ENCODE data around the gene OSBP2.

The OSBP2 gene

GRCh38 chr22:30926706-30927105 lies 232.0 kb downstream of the OSBP2 start:
- TF ChIP-seq PATZ1 (CRISPR knock-in tag; IDR thresholded peaks at IDR 0.05; ENCODE audit: borderline replicate concordance): no peak
- no peak for TF ChIP-seq ESRRG (CRISPR knock-in tag; IDR thresholded peaks at IDR 0.05)
- no peak for TF ChIP-seq PPARA (CRISPR knock-in tag; IDR thresholded peaks at IDR 0.05; ENCODE audit: borderline replicate concordance)
- TF ChIP-seq ZNF70 (CRISPR knock-in tag; IDR thresholded peaks at IDR 0.05): no peak
- no peak for TF ChIP-seq ZFP3 (CRISPR knock-in tag; IDR thresholded peaks at IDR 0.05)
- ATAC-seq: no peak

DNA sequence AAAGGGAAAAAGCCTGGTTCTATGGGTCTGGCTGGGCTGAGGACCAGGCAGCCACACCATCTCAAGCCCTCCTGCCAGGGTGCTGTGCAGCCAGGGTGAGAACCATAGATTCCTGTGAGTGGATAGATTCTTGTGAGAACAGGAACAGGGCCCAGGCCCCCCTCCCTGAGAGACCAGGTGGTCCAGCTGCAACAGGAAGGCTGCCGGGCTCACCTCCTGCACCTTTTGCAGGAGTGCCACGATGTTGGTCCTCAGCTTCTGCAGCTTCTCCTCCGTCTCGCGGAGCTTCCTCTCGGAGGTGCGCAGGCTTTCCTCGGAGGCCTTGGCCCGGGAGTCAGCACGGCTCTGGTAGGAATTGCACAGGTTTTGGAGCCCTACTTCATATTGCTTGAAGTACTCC lies 233.1 kb downstream of the OSBP2 start:
- no peak for ATAC-seq
- TF ChIP-seq TOX (CRISPR knock-in tag; IDR thresholded peaks at IDR 0.05; ENCODE audit: borderline replicate concordance) (no peak), ARNTL (CRISPR knock-in tag; IDR thresholded peaks at IDR 0.05; ENCODE audit: borderline replicate concordance, low read depth) (no peak), GLIS3 (CRISPR knock-in tag; IDR thresholded peaks at IDR 0.05) (no peak), PATZ1 (CRISPR knock-in tag; IDR thresholded peaks at IDR 0.05; ENCODE audit: borderline replicate concordance) (no peak), CSRNP3 (CRISPR knock-in tag; IDR thresholded peaks at IDR 0.05) (no peak), BACH2 (CRISPR knock-in tag; IDR thresholded peaks at IDR 0.05; ENCODE audit: borderline replicate concordance) (no peak)
- TF ChIP-seq, protein P1, sequence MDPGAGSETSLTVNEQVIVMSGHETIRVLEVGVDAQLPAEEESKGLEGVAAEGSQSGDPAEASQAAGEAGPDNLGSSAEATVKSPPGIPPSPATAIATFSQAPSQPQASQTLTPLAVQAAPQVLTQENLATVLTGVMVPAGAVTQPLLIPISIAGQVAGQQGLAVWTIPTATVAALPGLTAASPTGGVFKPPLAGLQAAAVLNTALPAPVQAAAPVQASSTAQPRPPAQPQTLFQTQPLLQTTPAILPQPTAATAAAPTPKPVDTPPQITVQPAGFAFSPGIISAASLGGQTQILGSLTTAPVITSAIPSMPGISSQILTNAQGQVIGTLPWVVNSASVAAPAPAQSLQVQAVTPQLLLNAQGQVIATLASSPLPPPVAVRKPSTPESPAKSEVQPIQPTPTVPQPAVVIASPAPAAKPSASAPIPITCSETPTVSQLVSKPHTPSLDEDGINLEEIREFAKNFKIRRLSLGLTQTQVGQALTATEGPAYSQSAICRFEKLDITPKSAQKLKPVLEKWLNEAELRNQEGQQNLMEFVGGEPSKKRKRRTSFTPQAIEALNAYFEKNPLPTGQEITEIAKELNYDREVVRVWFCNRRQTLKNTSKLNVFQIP (CRISPR knock-in tag; IDR thresholded peaks at IDR 0.05; ENCODE audit: borderline replicate concordance, low read depth): no peak

GRCh38 chr22:30928401-30928800 lies 233.7 kb downstream of the OSBP2 start:
- ATAC-seq: no peak
- no peak for TF ChIP-seq ARNTL (CRISPR knock-in tag; IDR thresholded peaks at IDR 0.05; ENCODE audit: borderline replicate concordance, low read depth)

GRCh38 chr22:30930228-30930627 lies 235.6 kb downstream of the OSBP2 start:
- TF ChIP-seq ZNF565 (CRISPR knock-in tag; conservative IDR thresholded peaks at IDR 0.05; ENCODE audit: low read depth): no peak
- no peak for TF ChIP-seq ZFP3 (CRISPR knock-in tag; IDR thresholded peaks at IDR 0.05)
- TF ChIP-seq CSRNP3 (CRISPR knock-in tag; IDR thresholded peaks at IDR 0.05): no peak
- TF ChIP-seq, protein P2, sequence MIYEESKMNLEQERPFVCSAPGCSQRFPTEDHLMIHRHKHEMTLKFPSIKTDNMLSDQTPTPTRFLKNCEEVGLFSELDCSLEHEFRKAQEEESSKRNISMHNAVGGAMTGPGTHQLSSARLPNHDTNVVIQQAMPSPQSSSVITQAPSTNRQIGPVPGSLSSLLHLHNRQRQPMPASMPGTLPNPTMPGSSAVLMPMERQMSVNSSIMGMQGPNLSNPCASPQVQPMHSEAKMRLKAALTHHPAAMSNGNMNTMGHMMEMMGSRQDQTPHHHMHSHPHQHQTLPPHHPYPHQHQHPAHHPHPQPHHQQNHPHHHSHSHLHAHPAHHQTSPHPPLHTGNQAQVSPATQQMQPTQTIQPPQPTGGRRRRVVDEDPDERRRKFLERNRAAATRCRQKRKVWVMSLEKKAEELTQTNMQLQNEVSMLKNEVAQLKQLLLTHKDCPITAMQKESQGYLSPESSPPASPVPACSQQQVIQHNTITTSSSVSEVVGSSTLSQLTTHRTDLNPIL (CRISPR knock-in tag; IDR thresholded peaks at IDR 0.05; ENCODE audit: low read depth): no peak
- no peak for TF ChIP-seq TCF4 (CRISPR knock-in tag; IDR thresholded peaks at IDR 0.05; ENCODE audit: borderline replicate concordance)
- no peak for TF ChIP-seq ZC3H10 (CRISPR knock-in tag; IDR thresholded peaks at IDR 0.05)
- TF ChIP-seq ZFP30 (CRISPR knock-in tag; IDR thresholded peaks at IDR 0.05): no peak
- no peak for TF ChIP-seq RARB (CRISPR knock-in tag; IDR thresholded peaks at IDR 0.05)
- TF ChIP-seq ESRRG (CRISPR knock-in tag; IDR thresholded peaks at IDR 0.05): no peak
- no peak for TF ChIP-seq PATZ1 (CRISPR knock-in tag; IDR thresholded peaks at IDR 0.05; ENCODE audit: borderline replicate concordance)
- ATAC-seq: no peak

Measured in SK-N-SH treated with all-trans-retinoic acid at 6 μM for 48 hours (cell line).